ENCODE results near the gene NEK4. TPM values are rescaled to one million over a fixed set of nuclear protein-coding genes. Genes with fewer than 3 reads are reported as not detected.

Gene NEK4
- total and polyA plus RNA-seq, 2 of the 13 experiments (the other 11 are each of a cell fraction or from before 2014, with no cell fraction given), result 16.5 to 38.0 TPM

DNA sequence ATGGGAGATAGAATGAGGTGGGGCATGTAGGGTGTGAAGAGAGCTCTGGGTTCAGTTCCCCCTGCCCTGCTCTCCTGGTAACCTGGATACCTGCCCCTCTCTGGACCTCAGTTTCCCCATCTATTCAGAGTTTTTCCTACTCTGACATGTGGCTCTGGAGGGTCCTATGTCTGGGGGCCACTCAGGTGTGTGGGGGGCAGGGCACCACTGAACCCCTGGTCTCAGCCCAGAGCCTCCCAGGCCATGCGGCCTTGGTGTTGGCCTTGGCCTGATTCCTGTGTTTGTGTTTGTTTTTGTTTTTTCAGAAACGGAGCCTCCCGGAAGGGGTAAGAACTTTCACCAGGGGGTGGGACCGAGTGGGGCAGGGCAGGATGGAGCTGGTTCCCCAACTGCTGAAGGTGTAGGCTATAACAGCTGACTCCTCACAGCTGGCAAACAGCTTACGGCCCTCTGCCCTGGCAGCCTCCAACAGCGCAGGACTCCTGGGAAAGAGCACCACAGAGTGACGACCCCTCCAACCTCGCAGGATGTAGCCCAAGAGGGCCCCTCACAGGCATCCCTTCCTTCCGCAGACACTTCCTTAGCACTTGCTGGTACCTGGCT is 24.7 kb upstream of the NEK4 start (continued):
- TF ChIP-seq, protein P1, sequence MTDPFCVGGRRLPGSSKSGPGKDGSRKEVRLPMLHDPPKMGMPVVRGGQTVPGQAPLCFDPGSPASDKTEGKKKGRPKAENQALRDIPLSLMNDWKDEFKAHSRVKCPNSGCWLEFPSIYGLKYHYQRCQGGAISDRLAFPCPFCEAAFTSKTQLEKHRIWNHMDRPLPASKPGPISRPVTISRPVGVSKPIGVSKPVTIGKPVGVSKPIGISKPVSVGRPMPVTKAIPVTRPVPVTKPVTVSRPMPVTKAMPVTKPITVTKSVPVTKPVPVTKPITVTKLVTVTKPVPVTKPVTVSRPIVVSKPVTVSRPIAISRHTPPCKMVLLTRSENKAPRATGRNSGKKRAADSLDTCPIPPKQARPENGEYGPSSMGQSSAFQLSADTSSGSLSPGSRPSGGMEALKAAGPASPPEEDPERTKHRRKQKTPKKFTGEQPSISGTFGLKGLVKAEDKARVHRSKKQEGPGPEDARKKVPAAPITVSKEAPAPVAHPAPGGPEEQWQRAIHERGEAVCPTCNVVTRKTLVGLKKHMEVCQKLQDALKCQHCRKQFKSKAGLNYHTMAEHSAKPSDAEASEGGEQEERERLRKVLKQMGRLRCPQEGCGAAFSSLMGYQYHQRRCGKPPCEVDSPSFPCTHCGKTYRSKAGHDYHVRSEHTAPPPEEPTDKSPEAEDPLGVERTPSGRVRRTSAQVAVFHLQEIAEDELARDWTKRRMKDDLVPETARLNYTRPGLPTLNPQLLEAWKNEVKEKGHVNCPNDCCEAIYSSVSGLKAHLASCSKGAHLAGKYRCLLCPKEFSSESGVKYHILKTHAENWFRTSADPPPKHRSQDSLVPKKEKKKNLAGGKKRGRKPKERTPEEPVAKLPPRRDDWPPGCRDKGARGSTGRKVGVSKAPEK (CRISPR knock-in tag; IDR thresholded peaks at IDR 0.05; ENCODE audit: borderline replicate concordance), result no peak
- TF ChIP-seq, protein P2, sequence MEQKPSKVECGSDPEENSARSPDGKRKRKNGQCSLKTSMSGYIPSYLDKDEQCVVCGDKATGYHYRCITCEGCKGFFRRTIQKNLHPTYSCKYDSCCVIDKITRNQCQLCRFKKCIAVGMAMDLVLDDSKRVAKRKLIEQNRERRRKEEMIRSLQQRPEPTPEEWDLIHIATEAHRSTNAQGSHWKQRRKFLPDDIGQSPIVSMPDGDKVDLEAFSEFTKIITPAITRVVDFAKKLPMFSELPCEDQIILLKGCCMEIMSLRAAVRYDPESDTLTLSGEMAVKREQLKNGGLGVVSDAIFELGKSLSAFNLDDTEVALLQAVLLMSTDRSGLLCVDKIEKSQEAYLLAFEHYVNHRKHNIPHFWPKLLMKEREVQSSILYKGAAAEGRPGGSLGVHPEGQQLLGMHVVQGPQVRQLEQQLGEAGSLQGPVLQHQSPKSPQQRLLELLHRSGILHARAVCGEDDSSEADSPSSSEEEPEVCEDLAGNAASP (CRISPR knock-in tag; IDR thresholded peaks at IDR 0.05; ENCODE audit: borderline replicate concordance), result peak; percentile 88
- TF ChIP-seq WIZ (CRISPR knock-in tag; IDR thresholded peaks at IDR 0.05) (no peak), KLF13 (CRISPR knock-in tag; IDR thresholded peaks at IDR 0.05) (no peak), ZNF343 (CRISPR knock-in tag; IDR thresholded peaks at IDR 0.05) (0 out of 2 replicates have a peak, but pooled peaks have one; percentile 55), ZNF672 (CRISPR knock-in tag; IDR thresholded peaks at IDR 0.05) (no peak), GATAD1 (CRISPR knock-in tag; IDR thresholded peaks at IDR 0.05) (peak; percentile 58; the same call in 1 of the 2 replicates), BORCS8-MEF2B (CRISPR knock-in tag; IDR thresholded peaks at IDR 0.05) (no peak; the same call in 1 of the 2 replicates), FIP1L1 (IDR thresholded peaks at IDR 0.05; ENCODE audit: borderline replicate concordance, insufficient read depth, low read depth, low read length) (no peak), GATAD2A (CRISPR knock-in tag; IDR thresholded peaks at IDR 0.05) (peak; percentile 91), KDM5B (CRISPR knock-in tag; IDR thresholded peaks at IDR 0.05; ENCODE audit: borderline replicate concordance) (peak; percentile 23; the same call in 1 of the 2 replicates), REPIN1 (CRISPR knock-in tag; IDR thresholded peaks at IDR 0.05; ENCODE audit: borderline replicate concordance, low read depth) (no peak; the same call in 1 of the 2 replicates), IKZF1 (IDR thresholded peaks at IDR 0.05) (no peak)
- TF ChIP-seq, protein P3, sequence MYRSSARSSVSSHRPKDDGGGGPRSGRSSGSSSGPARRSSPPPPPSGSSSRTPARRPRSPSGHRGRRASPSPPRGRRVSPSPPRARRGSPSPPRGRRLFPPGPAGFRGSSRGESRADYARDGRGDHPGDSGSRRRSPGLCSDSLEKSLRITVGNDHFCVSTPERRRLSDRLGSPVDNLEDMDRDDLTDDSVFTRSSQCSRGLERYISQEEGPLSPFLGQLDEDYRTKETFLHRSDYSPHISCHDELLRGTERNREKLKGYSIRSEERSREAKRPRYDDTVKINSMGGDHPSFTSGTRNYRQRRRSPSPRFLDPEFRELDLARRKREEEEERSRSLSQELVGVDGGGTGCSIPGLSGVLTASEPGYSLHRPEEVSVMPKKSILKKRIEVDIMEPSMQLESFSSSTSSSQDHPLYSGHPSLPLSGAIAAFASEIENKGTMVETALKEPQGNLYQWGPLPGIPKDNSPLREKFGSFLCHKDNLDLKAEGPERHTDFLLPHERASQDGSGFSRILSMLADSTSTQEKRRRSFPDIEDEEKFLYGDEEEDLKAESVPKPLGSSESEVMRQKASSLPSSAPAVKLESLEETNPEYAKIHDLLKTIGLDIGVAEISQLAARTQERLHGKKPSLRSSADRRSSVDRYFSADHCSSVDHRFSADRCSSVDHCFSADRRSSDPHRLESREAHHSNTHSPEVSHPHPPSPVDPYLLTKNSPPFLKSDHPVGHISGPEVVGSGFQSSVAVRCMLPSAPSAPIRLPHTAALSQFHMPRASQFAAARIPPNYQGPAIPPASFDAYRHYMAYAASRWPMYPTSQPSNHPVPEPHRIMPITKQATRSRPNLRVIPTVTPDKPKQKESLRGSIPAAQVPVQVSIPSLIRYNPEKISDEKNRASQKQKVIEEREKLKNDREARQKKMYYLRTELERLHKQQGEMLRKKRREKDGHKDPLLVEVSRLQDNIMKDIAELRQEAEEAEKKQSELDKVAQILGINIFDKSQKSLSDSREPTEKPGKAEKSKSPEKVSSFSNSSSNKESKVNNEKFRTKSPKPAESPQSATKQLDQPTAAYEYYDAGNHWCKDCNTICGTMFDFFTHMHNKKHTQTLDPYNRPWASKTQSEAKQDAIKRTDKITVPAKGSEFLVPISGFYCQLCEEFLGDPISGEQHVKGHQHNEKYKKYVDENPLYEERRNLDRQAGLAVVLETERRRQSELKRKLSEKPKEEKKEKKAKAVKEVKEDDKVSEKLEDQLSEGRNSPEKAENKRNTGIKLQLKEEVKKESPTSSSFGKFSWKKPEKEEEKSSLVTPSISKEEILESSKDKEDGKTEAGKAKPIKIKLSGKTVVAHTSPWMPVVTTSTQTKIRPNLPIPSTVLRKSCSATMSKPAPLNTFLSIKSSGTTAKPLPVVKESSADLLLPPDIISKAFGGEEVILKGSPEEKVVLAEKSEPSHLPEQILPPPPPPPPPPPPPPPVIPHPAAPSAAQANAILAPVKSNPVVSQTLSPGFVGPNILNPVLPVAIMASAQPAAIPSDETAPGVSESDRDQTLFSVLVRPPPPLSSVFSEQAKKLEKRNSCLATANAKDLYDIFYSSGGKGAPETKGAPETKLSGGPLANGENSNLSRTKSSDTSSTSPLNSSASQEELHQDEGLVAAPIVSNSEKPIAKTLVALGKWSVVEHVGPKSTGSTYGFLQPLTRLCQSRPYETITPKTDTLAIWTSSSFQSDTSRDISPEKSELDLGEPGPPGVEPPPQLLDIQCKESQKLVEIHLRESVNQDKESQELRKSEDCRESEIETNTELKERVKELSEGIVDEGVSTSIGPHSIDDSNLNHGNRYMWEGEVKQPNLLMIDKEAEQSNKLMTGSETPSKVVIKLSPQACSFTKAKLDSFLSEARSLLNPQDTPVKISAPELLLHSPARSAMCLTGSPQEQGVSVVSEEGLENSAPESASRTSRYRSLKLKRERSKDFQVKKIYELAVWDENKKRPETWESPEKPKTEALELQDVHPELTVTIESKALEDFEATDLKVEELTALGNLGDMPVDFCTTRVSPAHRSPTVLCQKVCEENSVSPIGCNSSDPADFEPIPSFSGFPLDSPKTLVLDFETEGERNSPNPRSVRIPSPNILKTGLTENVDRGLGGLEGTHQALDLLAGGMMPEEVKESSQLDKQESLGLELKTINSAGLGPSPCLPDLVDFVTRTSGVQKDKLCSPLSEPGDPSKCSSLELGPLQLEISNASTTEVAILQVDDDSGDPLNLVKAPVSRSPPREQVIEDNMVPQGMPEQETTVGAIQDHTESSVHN (CRISPR knock-in tag; IDR thresholded peaks at IDR 0.05), result no peak
- TF ChIP-seq, protein P4, sequence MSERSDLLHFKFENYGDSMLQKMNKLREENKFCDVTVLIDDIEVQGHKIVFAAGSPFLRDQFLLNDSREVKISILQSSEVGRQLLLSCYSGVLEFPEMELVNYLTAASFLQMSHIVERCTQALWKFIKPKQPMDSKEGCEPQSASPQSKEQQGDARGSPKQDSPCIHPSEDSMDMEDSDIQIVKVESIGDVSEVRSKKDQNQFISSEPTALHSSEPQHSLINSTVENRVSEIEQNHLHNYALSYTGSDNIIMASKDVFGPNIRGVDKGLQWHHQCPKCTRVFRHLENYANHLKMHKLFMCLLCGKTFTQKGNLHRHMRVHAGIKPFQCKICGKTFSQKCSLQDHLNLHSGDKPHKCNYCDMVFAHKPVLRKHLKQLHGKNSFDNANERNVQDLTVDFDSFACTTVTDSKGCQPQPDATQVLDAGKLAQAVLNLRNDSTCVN (CRISPR knock-in tag; IDR thresholded peaks at IDR 0.05; ENCODE audit: borderline replicate concordance), result 0 out of 2 replicates have a peak, but pooled peaks have one; percentile 41

Data from HepG2 (cell line).